HG03097 (cell line): Measurements from ENCODE around the gene BRF1.

Experiments used
- ATAC-seq: cut with Tn5 transposase; IDR thresholded peaks from one replicate; pipeline ENCODE4 v1.9.1; 2021; ENCODE audit not compliant: unreplicated experiment, low FRiP score

Gene BRF1

GRCh38 chr14:105165134-105165704 lies 135.6 kb downstream of the BRF1 start:
- ATAC-seq = no peak

DNA sequence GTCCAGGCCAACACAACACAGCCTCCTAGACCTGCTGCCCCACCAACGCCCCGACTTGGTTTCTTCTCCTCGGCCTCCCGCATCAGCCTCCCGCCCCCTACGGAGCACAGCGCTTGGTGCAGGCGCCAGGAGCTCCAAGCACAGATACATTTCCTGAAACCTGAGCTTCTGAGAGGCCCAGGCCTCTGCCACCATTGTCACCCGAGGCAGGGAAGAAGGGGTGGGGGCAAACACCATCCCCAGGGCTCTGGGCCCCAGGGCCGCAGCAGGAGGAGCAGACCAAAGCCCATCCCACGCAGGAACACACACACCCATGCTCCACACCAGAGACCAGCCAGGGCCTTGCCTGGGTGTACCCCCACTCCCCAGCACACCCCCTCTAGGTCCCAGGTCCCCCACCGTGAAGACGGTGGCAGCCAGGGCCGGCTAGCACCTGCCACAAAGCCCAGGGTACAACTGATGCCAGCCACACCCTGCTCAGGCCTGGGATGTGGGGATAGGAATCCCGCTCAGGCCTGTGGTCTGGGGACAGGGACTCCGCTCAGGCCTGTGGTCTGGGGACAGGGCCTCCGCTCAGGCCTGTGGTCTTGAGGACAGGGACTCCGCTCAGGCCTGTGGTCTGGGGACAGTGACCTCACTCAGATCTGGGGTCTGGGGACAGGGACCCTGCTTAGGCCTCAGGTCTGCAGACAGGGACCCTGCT lies 137.6 kb downstream of the BRF1 start:
- ATAC-seq = no peak

- ATAC-seq = no peak
These were observed 138.2 kb downstream of the BRF1 start for GRCh38 chr14:105162669-105162979.

- no peak for ATAC-seq
These were observed 138.7 kb downstream of the BRF1 start for GRCh38 chr14:105161964-105162668.

GRCh38 chr14:105161309-105161708 lies 139.5 kb downstream of the BRF1 start:
- ATAC-seq = no peak

GRCh38 chr14:105160776-105161175 lies 140.0 kb downstream of the BRF1 start:
- no peak for ATAC-seq

- no peak for ATAC-seq
These were observed 141.5 kb downstream of the BRF1 start for GRCh38 chr14:105159344-105159743.
